Transverse colon (tissue), 4 donors: Measurements from ENCODE around the gene CCDC33. TPM values are rescaled to one million over a fixed set of nuclear protein-coding genes. Genes with fewer than 3 reads are reported as not detected.

Experiments
- DNase-seq: peaks from one replicate; pipeline ENCODE4 v3.0.0-alpha.2; 2019
- H3K27ac ChIP-seq, 4 donors: fragments of 200-600 bp; sonication (generic); 2 replicates each; pipeline ENCODE4 v1.5.1; 2016 to 2018; ENCODE audit warnings: inconsistent platforms in 4 of 4
- H3K27me3 ChIP-seq: fragments of 200-600 bp; sonication (generic); 2 replicates; pipeline ENCODE4 v1.5.1; 2017; ENCODE audit warnings: inconsistent platforms
- H3K36me3 ChIP-seq, 4 donors: fragments of 200-600 bp; sonication (generic); 2 replicates each; pipeline ENCODE4 v1.5.1; 2017 to 2019; ENCODE audit warnings: inconsistent platforms in 4 of 4
- H3K4me1 ChIP-seq, 4 donors: fragments of 200-600 bp; sonication (generic); 2 replicates each; pipeline ENCODE4 v1.5.1; 2017 to 2020; ENCODE audit warnings: inconsistent platforms in 4 of 4
- H3K4me3 ChIP-seq, 4 donors: fragments of 200-600 bp; sonication (generic); 1 replicate in 1 of 4; 2 replicates in 3 of 4; pipeline versions ENCODE4 v1.5.1 to v1.6.1; 2017 to 2019; ENCODE audit warnings: inconsistent platforms in 4 of 4
- H3K9me3 ChIP-seq, 2 donors: fragments of 200-600 bp; sonication (generic); 2 replicates each; pipeline ENCODE4 v1.5.1; 2017 to 2019; ENCODE audit warnings: inconsistent platforms in 2 of 2
- EP300 ChIP-seq: sonication (generic); formaldehyde crosslinking; IDR thresholded peaks from one replicate; pipeline ENCODE4 v1.6.1; 2017; ENCODE audit warnings: antibody characterized with exemption, low read depth
- POLR2A ChIP-seq: fragments of 450-650 bp; IDR thresholded peaks from one replicate; pipeline ENCODE4 v1.6.1; 2016; ENCODE audit warnings: antibody characterized with exemption, mild to moderate bottlenecking, moderate library complexity
- POLR2AphosphoS5 ChIP-seq, 3 donors: sonication (generic); formaldehyde crosslinking; IDR thresholded peaks; one replicate each; pipeline ENCODE4 v1.6.1; 2016; ENCODE audit warnings: antibody characterized with exemption in 3 of 3
- WGBS, 2 donors: methylation state at CpG; one replicate each; pipeline ENCODE4 v1.1.5; 2018; ENCODE audit warnings: low coverage in 1 of 2; 5-methylcytosine and 5-hydroxymethylcytosine counted together
- in situ Hi-C, 4 donors: fragments of 200-750 bp; cut with MboI; loops; one replicate each; pipeline versions ENCODE4 v1.15.0 to v1.15.1; 2017; ENCODE audit warnings: low sequenced_read_pairs in 3 of 4, low pct_ligation_motif_present in 1 of 4, low pct_unique_long_range_greater_than_20kb in 1 of 4
- intact Hi-C: fragments of 100-400 bp; cut with DNase I; formaldehyde crosslinking; loops from one replicate; pipeline ENCODE4 v1.15.1; 2023; ENCODE audit warnings: low total_unique reads
- total RNA-seq, 4 donors: library from RNA; depleted of rRNA; stranded (reverse); fragments of >200 nt; gene quantifications; one replicate each; pipeline ENCODE4 v1.1.0, GENCODE V29; 2016
- TF ChIP-seq, protein P1 (sequence below), 5 experiments: fragments of 200-600 bp in 3 of 5; fragments of 450-650 bp in 2 of 5; sonication (generic) in 3 of 5; IDR thresholded peaks; 1 replicate in 2 of 5; 2 replicates in 3 of 5; pipeline ENCODE4 v1.5.1; 2016 to 2017; ENCODE audit warnings: antibody characterized with exemption in 5 of 5, inconsistent platforms in 3 of 5, mild to moderate bottlenecking in 2 of 5, moderate library complexity in 1 of 5

Gene CCDC33
- total RNA-seq, 4 donors from 2014 or later: 0.16 TPM; not detected in 3

DNA sequence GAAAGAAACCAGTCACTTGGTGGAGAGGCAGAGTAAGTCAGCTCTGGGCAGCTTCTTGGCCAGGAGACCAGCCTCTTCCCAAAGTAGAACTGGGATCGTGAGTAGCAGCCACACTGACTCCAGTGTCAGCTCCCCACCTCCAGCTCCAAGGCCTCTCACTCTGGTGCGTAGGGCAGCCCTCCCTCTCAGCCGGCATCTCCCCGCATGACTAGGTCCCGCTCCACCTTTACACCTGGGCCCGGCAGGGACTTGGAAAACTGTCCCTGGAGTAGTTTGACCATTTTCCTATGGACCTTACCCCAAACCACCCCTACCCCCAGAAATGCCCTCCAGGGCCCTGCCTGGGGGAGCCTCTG lies 36.9 kb upstream of the CCDC33 start:
- H3K4me1 ChIP-seq: peaks cover 0 to 14% (median 6%) of the 10 kb centered on the region in 4 donors
- H3K9me3 ChIP-seq: no peaks in the 10 kb centered on the region
- DNase-seq: no peak
- H3K27me3 ChIP-seq: no peaks in the 10 kb centered on the region
- H3K4me3 ChIP-seq: no peak overlapping the region
- in situ Hi-C loops: no loop called here
- no peak overlapping the region for H3K27ac ChIP-seq
- TF ChIP-seq, protein P1, sequence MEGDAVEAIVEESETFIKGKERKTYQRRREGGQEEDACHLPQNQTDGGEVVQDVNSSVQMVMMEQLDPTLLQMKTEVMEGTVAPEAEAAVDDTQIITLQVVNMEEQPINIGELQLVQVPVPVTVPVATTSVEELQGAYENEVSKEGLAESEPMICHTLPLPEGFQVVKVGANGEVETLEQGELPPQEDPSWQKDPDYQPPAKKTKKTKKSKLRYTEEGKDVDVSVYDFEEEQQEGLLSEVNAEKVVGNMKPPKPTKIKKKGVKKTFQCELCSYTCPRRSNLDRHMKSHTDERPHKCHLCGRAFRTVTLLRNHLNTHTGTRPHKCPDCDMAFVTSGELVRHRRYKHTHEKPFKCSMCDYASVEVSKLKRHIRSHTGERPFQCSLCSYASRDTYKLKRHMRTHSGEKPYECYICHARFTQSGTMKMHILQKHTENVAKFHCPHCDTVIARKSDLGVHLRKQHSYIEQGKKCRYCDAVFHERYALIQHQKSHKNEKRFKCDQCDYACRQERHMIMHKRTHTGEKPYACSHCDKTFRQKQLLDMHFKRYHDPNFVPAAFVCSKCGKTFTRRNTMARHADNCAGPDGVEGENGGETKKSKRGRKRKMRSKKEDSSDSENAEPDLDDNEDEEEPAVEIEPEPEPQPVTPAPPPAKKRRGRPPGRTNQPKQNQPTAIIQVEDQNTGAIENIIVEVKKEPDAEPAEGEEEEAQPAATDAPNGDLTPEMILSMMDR (IDR thresholded peaks at IDR 0.05): no peak
- TF ChIP-seq EP300 (no peak), POLR2A (no peak), POLR2AphosphoS5 (IDR thresholded peaks at IDR 0.05) (no peak)
- intact Hi-C loops: no loop called here
- WGBS, 2 donors: 96% methylated on average over 6 of the region's 6 CpGs; no CpG with 5 or more reads in 1 of the 2 donors
- H3K36me3 ChIP-seq: no peaks in the 10 kb centered on the region

DNA sequence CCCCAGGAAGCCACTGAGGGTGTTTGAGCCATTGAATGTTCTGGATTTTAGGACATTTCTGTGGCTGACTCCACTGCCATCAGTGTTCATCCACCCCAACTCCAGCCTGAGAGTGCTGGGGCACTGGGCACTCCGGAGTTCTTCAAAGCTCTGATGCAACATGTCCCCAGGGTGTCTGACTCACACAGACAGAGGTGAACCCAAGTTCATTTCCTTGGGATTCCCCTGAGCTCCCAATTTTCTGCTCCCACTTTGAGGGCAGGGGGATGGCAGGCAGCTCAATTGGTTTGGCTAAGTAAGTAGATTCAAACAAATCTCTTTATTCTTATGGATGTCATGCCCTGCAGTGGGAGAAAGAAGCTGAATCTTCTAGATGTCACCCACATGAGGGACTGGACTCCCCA lies 35.7 kb upstream of the CCDC33 start:
- Histone ChIP-seq H3K4me1 (peaks cover 0 to 14% (median 6%) of the 10 kb centered on the region in 4 donors), H3K27ac (no peak overlapping the region), H3K27me3 (no peaks in the 10 kb centered on the region), H3K4me3 (no peak overlapping the region), H3K36me3 (no peaks in the 10 kb centered on the region), H3K9me3 (no peaks in the 10 kb centered on the region)
- 55% methylated on average over 1 of the region's 1 CpG; no CpG with 5 or more reads in 1 of the 2 donors for WGBS, 2 donors
- TF ChIP-seq POLR2A: no peak
- no peak for TF ChIP-seq EP300
- TF ChIP-seq, protein P1 (IDR thresholded peaks at IDR 0.05): no peak
- TF ChIP-seq POLR2AphosphoS5 (IDR thresholded peaks at IDR 0.05): no peak
- DNase-seq: peak; percentile 18
- intact Hi-C loops: no loop called here
- in situ Hi-C loops: no loop called here

DNA sequence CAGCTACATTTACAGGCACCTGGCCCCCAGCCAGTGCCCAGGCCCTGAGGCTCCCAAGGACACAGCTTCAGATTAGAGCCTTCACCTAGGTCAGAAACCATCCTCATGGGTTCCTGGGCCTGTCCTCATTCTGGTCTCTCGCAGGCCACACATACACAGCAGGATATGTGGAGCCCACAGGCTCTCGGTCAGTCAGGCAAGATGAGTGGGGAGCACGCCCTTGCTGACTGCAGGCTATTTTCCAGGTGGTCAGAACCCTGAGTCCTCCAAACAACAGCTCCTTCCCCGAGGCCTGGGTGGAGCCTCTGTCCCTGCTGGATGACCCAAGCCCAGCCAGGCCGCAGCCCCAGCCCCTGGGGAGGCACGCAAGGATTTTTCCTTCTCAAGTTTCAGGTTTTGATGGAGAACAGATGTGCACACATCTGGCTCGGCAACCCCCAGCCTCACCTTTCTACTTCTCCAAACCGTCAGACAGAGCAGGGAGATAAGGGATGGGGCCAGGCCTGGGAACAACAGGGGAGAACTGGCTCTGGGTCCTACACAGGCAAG lies 35.2 kb upstream of the CCDC33 start:
- DNase-seq: no peak
- 74% methylated on average over 8 of the region's 8 CpGs; no CpG with 5 or more reads in 1 of the 2 donors for WGBS, 2 donors
- H3K4me3 ChIP-seq: no peak overlapping the region
- H3K9me3 ChIP-seq: no peaks in the 10 kb centered on the region
- in situ Hi-C loops (no loop called here), intact Hi-C loops (no loop called here)
- H3K4me1 ChIP-seq: peaks cover 0 to 13% (median 4%) of the 10 kb centered on the region in 4 donors
- no peak overlapping the region for H3K27ac ChIP-seq
- H3K36me3 ChIP-seq: no peaks in the 10 kb centered on the region
- TF ChIP-seq, protein P1 (IDR thresholded peaks at IDR 0.05): no peak
- no peak for TF ChIP-seq POLR2A
- TF ChIP-seq EP300: no peak
- no peak for TF ChIP-seq POLR2AphosphoS5 (IDR thresholded peaks at IDR 0.05)
- no peaks in the 10 kb centered on the region for H3K27me3 ChIP-seq

DNA sequence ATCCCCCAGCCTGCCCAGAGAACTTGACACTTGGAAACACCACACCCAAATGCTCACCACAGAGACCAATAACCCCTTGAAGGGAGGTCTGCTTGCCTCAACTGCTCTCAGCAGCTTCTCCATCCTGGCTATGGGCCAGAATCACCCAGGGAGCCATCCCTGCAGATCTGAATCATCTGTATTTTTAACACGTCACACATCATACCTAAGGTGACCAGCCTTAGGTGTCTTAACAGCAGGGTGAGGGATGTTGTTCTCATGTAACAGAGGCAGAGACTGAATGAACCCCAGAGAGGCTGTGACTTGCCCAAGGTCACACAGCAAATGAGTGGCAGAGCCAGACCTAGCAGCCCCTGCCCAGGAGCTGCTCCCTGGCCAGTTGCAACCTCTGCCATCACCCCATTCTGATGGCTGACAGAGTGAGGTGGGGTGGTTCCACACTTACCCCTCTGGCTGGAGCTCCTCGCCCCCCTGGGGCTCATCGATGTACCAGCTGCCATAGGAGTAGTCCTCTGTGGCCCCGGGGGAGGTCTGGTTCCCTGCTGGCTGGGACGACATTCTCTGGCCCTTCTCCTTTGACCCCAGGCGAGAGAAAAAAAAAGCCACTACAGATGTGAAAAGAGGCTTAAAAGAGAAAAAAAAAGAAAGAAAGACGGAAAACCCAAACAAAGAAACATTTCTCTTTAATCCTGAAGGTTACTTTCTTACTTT lies 34.3 kb upstream of the CCDC33 start:
- Histone ChIP-seq H3K27me3 (no peaks in the 10 kb centered on the region), H3K36me3 (no peaks in the 10 kb centered on the region), H3K9me3 (no peaks in the 10 kb centered on the region), H3K4me1 (peaks cover 0 to 4% (median 0%) of the 10 kb centered on the region in 4 donors), H3K4me3 (no peak overlapping the region), H3K27ac (no peak overlapping the region)
- intact Hi-C loops: no loop called here
- in situ Hi-C loops: no loop called here
- WGBS, 2 donors: 63 to 71% methylated on average over 4 to 7 of the region's 7 CpGs
- TF ChIP-seq POLR2A (no peak), POLR2AphosphoS5 (IDR thresholded peaks at IDR 0.05) (no peak), EP300 (no peak)
- TF ChIP-seq, protein P1 (IDR thresholded peaks at IDR 0.05): no peak
- DNase-seq: no peak
